K562 (cell line): Measurements from ENCODE around the gene HSPB1. TPM values are rescaled to one million over a fixed set of nuclear protein-coding genes. Genes with fewer than 3 reads are reported as not detected.

Experiments used
- BRF2 ChIP-seq: IDR thresholded peaks from 3 replicates; pipeline ENCODE4 v1.6.1; 2011; ENCODE audit warnings: borderline replicate concordance, mild to moderate bottlenecking; ENCODE audit not compliant: insufficient read length, insufficient read depth
- CBFA2T3 ChIP-seq: fragments of 450-650 bp; IDR thresholded peaks from 2 replicates; pipeline ENCODE4 v1.6.1; 2017
- CHD2 ChIP-seq: IDR thresholded peaks from 2 replicates; pipeline ENCODE4 v1.6.1; 2011; ENCODE audit warnings: low read depth, low read length
- CREB3 ChIP-seq: fragments of 450-650 bp; conservative IDR thresholded peaks from 2 replicates; pipeline ENCODE4 v1.6.1; 2016; ENCODE audit warnings: missing genetic modification characterization, low read depth, mild to moderate bottlenecking, missing compliant biosample characterization, moderate library complexity
- EHMT2 ChIP-seq: fragments of 450-650 bp; IDR thresholded peaks from 2 replicates; pipeline ENCODE4 v1.6.1; 2018; ENCODE audit warnings: antibody characterized with exemption
- KDM1A ChIP-seq, 2 experiments: fragments of 450-650 bp; IDR thresholded peaks; 2 replicates each; pipeline ENCODE4 v1.6.1; 2016; ENCODE audit warnings: mild to moderate bottlenecking in 2 of 2
- KHSRP ChIP-seq: fragments of 450-650 bp; IDR thresholded peaks from 2 replicates; pipeline ENCODE4 v1.6.1; 2017
- KLF13 ChIP-seq: fragments of 450-650 bp; IDR thresholded peaks from 2 replicates; pipeline ENCODE4 v1.6.1; 2016; ENCODE audit warnings: missing genetic modification characterization, low read depth, mild to moderate bottlenecking, missing compliant biosample characterization, moderate library complexity, borderline replicate concordance
- MAZ ChIP-seq, 2 experiments: fragments of 450-650 bp in 1 of 2; sonication (generic) in 1 of 2; formaldehyde crosslinking; IDR thresholded peaks in 1 of 2; conservative IDR thresholded peaks in 1 of 2; 2 replicates each; pipeline versions ENCODE4 v1.4.0 to v1.5.0; 2020; ENCODE audit warnings: mild to moderate bottlenecking in 1 of 2, missing genetic modification reagents in 1 of 2
- MCM2 ChIP-seq: fragments of 450-650 bp; IDR thresholded peaks from 2 replicates; pipeline ENCODE4 v1.6.1; 2017; ENCODE audit warnings: low read depth, mild to moderate bottlenecking
- MTA1 ChIP-seq: fragments of 450-650 bp; IDR thresholded peaks from 2 replicates; pipeline ENCODE4 v1.6.1; 2017; ENCODE audit warnings: borderline replicate concordance
- NELFE ChIP-seq: IDR thresholded peaks from 2 replicates; pipeline ENCODE4 v1.6.1; 2011; ENCODE audit warnings: mild to moderate bottlenecking; ENCODE audit not compliant: insufficient read depth, insufficient read length
- NFXL1 ChIP-seq: fragments of 450-650 bp; formaldehyde crosslinking; IDR thresholded peaks from 2 replicates; pipeline ENCODE4 v1.4.0; 2021; ENCODE audit warnings: mild to moderate bottlenecking
- PTTG1 ChIP-seq: fragments of 450-650 bp; IDR thresholded peaks from 2 replicates; pipeline ENCODE4 v1.6.1; 2016; ENCODE audit warnings: low read depth, mild to moderate bottlenecking, missing genetic modification characterization, missing compliant biosample characterization
- RBM14 ChIP-seq: fragments of 200-400 bp; formaldehyde crosslinking; IDR thresholded peaks from 2 replicates; pipeline ENCODE4 v1.6.1; 2018; ENCODE audit warnings: low read depth, mild to moderate bottlenecking, low read length, moderate library complexity, borderline replicate concordance; ENCODE audit not compliant: insufficient read depth
- SMAD3 ChIP-seq: fragments of 450-650 bp; formaldehyde crosslinking; conservative IDR thresholded peaks from 2 replicates; pipeline ENCODE4 v1.4.0; 2020; ENCODE audit warnings: mild to moderate bottlenecking
- TRIM28 ChIP-seq: fragments of 450-650 bp; IDR thresholded peaks from 2 replicates; pipeline ENCODE4 v1.6.1; 2017
- ZKSCAN1 ChIP-seq: fragments of 150-350 bp; IDR thresholded peaks from 2 replicates; pipeline ENCODE4 v1.6.1; 2016; ENCODE audit warnings: low read depth, low read length
- ZNF212 ChIP-seq: fragments of 450-650 bp; formaldehyde crosslinking; IDR thresholded peaks from 2 replicates; pipeline ENCODE4 v1.4.0; 2020; ENCODE audit warnings: mild to moderate bottlenecking
- ZNF24 ChIP-seq: fragments of 450-650 bp; IDR thresholded peaks from 2 replicates; pipeline ENCODE4 v1.6.1; 2016
- polyA plus RNA-seq, 8 experiments: library from polyadenylated mRNA; depleted of rRNA in 4 of 8; stranded (reverse) in 5 of 8; unstranded in 3 of 8; fragments of >200 nt; fragmentation: Nextera tagmentation in 2 of 8; fragmentation: Illumina TruSeq in 1 of 8; extraction: Ambion mirVana in 2 of 8; extraction: Trizol in 1 of 8; gene quantifications; 2 replicates each; pipeline versions ENCODE4 v1.2.1 to v1.2.3, GENCODE V29; 2011 to 2014; ENCODE audit warnings: inconsistent platforms in 1 of 8, missing spikeins in 1 of 8
- total RNA-seq, 7 experiments: library from RNA; depleted of rRNA in 6 of 7; stranded (reverse); fragments of >200 nt in 6 of 7; fragmentation: Illumina TruSeq in 2 of 7; extraction: Trizol in 2 of 7; gene quantifications; 2 replicates each; pipeline versions ENCODE4 v1.2.1 to v1.2.3, GENCODE V29; 2011 to 2021; ENCODE audit warnings: low replicate concordance in 1 of 7
- TF ChIP-seq, protein P1 (sequence below): sonication (generic); formaldehyde crosslinking; IDR thresholded peaks from 2 replicates; pipeline ENCODE4 v1.8.1; 2022; ENCODE audit warnings: missing genetic modification reagents
- TF ChIP-seq, protein P2 (sequence below): fragments of 250-450 bp; sonication (Bioruptor Pico); IDR thresholded peaks from 2 replicates; pipeline ENCODE4 v1.4.0; 2020; ENCODE audit warnings: mild to moderate bottlenecking, moderate library complexity

HSPB1 gene
- total and polyA plus RNA-seq, 9 of the 15 experiments (the other 6 are each of a cell fraction or from before 2014, with no cell fraction given), result 27.1 to 522 (median 138) TPM

DNA sequence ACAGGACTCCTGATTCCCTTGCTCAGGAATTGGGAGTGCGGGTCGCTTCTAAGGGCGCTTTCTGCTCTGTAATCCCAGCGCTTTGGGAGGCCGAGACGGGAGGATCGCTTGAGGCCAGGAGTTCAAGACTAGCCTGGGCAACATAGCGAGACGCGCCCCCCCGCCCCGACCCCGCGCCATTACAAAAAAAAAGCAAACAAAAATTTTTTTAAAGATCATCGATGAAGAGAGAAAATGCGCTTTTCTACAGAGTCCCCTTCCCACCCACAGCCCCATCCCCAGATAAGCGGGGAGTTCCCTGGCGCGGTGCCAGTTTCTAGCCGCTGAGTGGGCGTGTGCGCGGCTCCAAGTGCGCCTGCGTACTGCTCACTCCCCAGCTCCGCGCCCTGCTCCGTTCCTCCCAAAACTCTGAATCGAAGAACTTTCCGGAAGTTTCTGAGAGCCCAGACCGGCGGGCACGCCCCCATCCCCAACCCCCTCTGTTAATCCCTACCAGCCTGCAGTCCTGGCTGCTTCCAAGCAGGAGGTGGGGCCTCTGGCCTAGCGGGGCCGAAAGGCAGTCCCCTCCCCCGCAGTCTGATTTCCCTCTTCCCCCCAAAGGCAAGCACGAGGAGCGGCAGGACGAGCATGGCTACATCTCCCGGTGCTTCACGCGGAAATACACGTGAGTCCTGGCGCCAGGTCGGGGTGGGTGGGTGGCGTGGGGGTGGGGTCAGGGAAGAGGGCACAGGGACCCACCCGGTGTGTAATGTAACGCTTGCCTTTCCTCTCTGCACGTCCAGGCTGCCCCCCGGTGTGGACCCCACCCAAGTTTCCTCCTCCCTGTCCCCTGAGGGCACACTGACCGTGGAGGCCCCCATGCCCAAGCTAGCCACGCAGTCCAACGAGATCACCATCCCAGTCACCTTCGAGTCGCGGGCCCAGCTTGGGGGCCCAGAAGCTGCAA lies 1.0 kb downstream of the HSPB1 start (continued):
- TF ChIP-seq BRF2, result no peak
- no peak for TF ChIP-seq RBM14
- no peak for TF ChIP-seq EHMT2
- TF ChIP-seq, protein P1, sequence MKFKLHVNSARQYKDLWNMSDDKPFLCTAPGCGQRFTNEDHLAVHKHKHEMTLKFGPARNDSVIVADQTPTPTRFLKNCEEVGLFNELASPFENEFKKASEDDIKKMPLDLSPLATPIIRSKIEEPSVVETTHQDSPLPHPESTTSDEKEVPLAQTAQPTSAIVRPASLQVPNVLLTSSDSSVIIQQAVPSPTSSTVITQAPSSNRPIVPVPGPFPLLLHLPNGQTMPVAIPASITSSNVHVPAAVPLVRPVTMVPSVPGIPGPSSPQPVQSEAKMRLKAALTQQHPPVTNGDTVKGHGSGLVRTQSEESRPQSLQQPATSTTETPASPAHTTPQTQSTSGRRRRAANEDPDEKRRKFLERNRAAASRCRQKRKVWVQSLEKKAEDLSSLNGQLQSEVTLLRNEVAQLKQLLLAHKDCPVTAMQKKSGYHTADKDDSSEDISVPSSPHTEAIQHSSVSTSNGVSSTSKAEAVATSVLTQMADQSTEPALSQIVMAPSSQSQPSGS (CRISPR knock-in tag), result no peak
- TF ChIP-seq, protein P2, sequence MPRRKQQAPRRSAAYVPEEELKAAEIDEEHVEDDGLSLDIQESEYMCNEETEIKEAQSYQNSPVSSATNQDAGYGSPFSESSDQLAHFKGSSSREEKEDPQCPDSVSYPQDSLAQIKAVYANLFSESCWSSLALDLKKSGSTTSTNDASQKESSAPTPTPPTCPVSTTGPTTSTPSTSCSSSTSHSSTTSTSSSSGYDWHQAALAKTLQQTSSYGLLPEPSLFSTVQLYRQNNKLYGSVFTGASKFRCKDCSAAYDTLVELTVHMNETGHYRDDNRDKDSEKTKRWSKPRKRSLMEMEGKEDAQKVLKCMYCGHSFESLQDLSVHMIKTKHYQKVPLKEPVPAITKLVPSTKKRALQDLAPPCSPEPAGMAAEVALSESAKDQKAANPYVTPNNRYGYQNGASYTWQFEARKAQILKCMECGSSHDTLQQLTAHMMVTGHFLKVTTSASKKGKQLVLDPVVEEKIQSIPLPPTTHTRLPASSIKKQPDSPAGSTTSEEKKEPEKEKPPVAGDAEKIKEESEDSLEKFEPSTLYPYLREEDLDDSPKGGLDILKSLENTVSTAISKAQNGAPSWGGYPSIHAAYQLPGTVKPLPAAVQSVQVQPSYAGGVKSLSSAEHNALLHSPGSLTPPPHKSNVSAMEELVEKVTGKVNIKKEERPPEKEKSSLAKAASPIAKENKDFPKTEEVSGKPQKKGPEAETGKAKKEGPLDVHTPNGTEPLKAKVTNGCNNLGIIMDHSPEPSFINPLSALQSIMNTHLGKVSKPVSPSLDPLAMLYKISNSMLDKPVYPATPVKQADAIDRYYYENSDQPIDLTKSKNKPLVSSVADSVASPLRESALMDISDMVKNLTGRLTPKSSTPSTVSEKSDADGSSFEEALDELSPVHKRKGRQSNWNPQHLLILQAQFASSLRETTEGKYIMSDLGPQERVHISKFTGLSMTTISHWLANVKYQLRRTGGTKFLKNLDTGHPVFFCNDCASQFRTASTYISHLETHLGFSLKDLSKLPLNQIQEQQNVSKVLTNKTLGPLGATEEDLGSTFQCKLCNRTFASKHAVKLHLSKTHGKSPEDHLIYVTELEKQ (CRISPR knock-in tag), result no peak
- peak; percentile 27 for TF ChIP-seq CBFA2T3
- TF ChIP-seq CREB3 (tag), result no peak
- TF ChIP-seq NFXL1 (CRISPR knock-in tag), result no peak
- peak; percentile 68 to 91 for TF ChIP-seq MAZ (CRISPR knock-in tag; conservative IDR thresholded peaks at IDR 0.05 in 1 of 2, IDR thresholded peaks at IDR 0.05 in 1 of 2)
- no peak for TF ChIP-seq PTTG1 (tag)
- no peak for TF ChIP-seq MTA1
- no peak for TF ChIP-seq NELFE
- TF ChIP-seq TRIM28, result no peak
- no peak; the same call in 1 of the 2 replicates for TF ChIP-seq ZKSCAN1
- peak in 1 of 2 experiments; percentile 46; a peak in 1 of 4 replicates for TF ChIP-seq KDM1A (IDR thresholded peaks at IDR 0.05)
- peak; percentile 98 for TF ChIP-seq KLF13 (tag)
- no peak; the same call in 1 of the 2 replicates for TF ChIP-seq ZNF24
- peak; percentile 52; the same call in 1 of the 2 replicates for TF ChIP-seq CHD2
- TF ChIP-seq SMAD3 (CRISPR knock-in tag), result no peak
- TF ChIP-seq KHSRP, result no peak
- TF ChIP-seq MCM2, result no peak
- no peak for TF ChIP-seq ZNF212 (CRISPR knock-in tag)
